ENCODE data around the gene PDE4D. TPM values are rescaled to one million over a fixed set of nuclear protein-coding genes. Genes with fewer than 3 reads are reported as not detected.

PDE4D gene
- total and polyA plus RNA-seq, 8 donors = 1.5 to 7.1 (median 3.1) TPM

GRCh38 chr5:59838067-59838466 lies 55.5 kb downstream of the PDE4D start:
- Histone ChIP-seq H3K27me3 (peaks cover 0 to 4% (median 0%) of the 10 kb centered on the region in 4 donors), H3K36me3 (no peaks in the 10 kb centered on the region), H3K4me1 (no peaks in the 10 kb centered on the region), H3K9me3 (no peaks in the 10 kb centered on the region), H3K27ac (no peak overlapping the region), H3K4me3 (no peak overlapping the region)
- no peak for FAIRE-seq
- ATAC-seq = no peak
- no peak for TF ChIP-seq CTCF (IDR thresholded peaks at IDR 0.05)
- intact Hi-C loops (cut with DNase I) = no loop called here
- no peak for DNase-seq
- WGBS, 2 donors = 51 to 56% methylated on average over 2 of the region's 2 CpGs

GRCh38 chr5:59837071-59837470 lies 56.5 kb downstream of the PDE4D start:
- no peak for FAIRE-seq
- no peak for TF ChIP-seq CTCF (IDR thresholded peaks at IDR 0.05)
- 83 to 97% methylated on average over 1 of the region's 1 CpG for WGBS, 2 donors

GRCh38 chr5:59835800-59836199 lies 57.7 kb downstream of the PDE4D start:
- Histone ChIP-seq H3K27me3 (no peaks in the 10 kb centered on the region), H3K4me3 (no peak overlapping the region), H3K9me3 (no peaks in the 10 kb centered on the region), H3K27ac (no peak overlapping the region), H3K36me3 (no peaks in the 10 kb centered on the region), H3K4me1 (no peaks in the 10 kb centered on the region)
- TF ChIP-seq CTCF (IDR thresholded peaks at IDR 0.05) = no peak
- intact Hi-C loops (cut with DNase I) = no loop called here
- 61 to 72% methylated on average over 3 of the region's 3 CpGs for WGBS, 2 donors
- no peak for FAIRE-seq
- no peak for ATAC-seq
- no peak for DNase-seq

More at GRCh38 chr5:59837071-59837470, 56.5 kb downstream of the PDE4D start:
- Histone ChIP-seq H3K4me1 (no peaks in the 10 kb centered on the region), H3K4me3 (no peak overlapping the region), H3K27me3 (no peaks in the 10 kb centered on the region), H3K27ac (no peak overlapping the region), H3K9me3 (no peaks in the 10 kb centered on the region), H3K36me3 (no peaks in the 10 kb centered on the region)
- intact Hi-C loops (cut with DNase I) = no loop called here
- ATAC-seq (no peak), DNase-seq (no peak)

GRCh38 chr5:59833448-59833847 lies 60.1 kb downstream of the PDE4D start:
- no peak for FAIRE-seq
- intact Hi-C loops (cut with DNase I) = no loop called here
- no peak for DNase-seq
- ATAC-seq = no peak
- no peaks in the 10 kb centered on the region for H3K4me1 ChIP-seq
- 55 to 71% methylated on average over 4 of the region's 4 CpGs for WGBS, 2 donors
- TF ChIP-seq CTCF (IDR thresholded peaks at IDR 0.05) = no peak
- H3K27me3 ChIP-seq = no peaks in the 10 kb centered on the region
- no peaks in the 10 kb centered on the region for H3K36me3 ChIP-seq
- H3K9me3 ChIP-seq = no peaks in the 10 kb centered on the region
- H3K27ac ChIP-seq = no peak overlapping the region
- no peak overlapping the region for H3K4me3 ChIP-seq

- WGBS, 2 donors = 64 to 76% methylated on average over 7 of the region's 7 CpGs
- no peaks in the 10 kb centered on the region for H3K36me3 ChIP-seq
- no peak for TF ChIP-seq CTCF (IDR thresholded peaks at IDR 0.05)
- intact Hi-C loops (cut with DNase I) = no loop called here
- no peak overlapping the region for H3K27ac ChIP-seq
- no peaks in the 10 kb centered on the region for H3K9me3 ChIP-seq
- H3K4me3 ChIP-seq = no peak overlapping the region
- no peaks in the 10 kb centered on the region for H3K27me3 ChIP-seq
- H3K4me1 ChIP-seq = no peaks in the 10 kb centered on the region
- ATAC-seq (no peak), DNase-seq (no peak), FAIRE-seq (no peak)
Observed at GRCh38 chr5:59832577-59833301, 60.8 kb downstream of the PDE4D start.

Data from pancreas (tissue), 10 donors.